Measurements from ENCODE around the gene GUCA1A.

DNA sequence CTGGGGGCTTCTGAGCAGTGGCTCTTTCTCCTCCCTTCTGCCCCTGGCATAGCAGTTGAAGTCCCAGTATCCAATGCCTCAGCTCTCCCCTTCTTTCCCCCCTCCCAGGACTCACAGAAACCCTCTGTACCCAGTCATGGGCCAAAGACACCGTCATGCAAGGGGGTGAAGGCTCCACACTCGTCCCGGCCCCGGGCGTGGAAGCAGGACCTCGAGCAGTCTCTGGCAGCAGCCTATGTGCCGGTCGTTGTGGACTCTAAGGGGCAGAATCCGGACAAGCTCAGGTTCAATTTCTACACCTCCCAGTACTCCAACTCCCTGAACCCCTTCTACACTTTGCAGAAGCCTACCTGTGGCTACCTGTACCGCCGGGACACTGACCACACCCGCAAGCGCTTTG is 10.4 kb upstream of the GUCA1A start:
- TF ChIP-seq, protein P1, sequence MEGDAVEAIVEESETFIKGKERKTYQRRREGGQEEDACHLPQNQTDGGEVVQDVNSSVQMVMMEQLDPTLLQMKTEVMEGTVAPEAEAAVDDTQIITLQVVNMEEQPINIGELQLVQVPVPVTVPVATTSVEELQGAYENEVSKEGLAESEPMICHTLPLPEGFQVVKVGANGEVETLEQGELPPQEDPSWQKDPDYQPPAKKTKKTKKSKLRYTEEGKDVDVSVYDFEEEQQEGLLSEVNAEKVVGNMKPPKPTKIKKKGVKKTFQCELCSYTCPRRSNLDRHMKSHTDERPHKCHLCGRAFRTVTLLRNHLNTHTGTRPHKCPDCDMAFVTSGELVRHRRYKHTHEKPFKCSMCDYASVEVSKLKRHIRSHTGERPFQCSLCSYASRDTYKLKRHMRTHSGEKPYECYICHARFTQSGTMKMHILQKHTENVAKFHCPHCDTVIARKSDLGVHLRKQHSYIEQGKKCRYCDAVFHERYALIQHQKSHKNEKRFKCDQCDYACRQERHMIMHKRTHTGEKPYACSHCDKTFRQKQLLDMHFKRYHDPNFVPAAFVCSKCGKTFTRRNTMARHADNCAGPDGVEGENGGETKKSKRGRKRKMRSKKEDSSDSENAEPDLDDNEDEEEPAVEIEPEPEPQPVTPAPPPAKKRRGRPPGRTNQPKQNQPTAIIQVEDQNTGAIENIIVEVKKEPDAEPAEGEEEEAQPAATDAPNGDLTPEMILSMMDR (IDR thresholded peaks at IDR 0.05): no peak
- no peak for TF ChIP-seq POLR2A (IDR thresholded peaks at IDR 0.05)

Measured in upper lobe of left lung (tissue), 4 donors.